GM12872 (cell line): ENCODE measurements around the gene RPUSD1.

Experiments
- TF ChIP-seq, protein P1 (sequence below): IDR thresholded peaks from 3 replicates; pipeline ENCODE4 v1.5.1; 2011; ENCODE audit warnings: low read depth, mild to moderate bottlenecking, low read length, moderate library complexity; ENCODE audit not compliant: insufficient read depth

RPUSD1 gene

DNA sequence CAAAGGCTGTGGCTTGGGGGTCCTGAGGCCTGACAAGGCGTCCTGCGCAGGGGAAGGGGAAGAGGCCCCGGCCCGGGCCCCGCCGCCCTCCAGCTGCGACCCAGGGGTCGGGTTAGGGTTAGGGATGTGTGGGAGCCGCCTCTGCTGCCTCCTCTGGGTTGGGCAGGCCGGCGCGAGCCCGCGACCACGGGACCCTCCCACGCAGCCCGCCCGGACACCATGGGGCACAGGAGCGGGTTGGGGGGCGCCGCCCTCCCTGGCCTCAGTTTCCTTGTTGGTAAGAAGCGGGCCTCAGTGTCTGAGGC lies 47.8 kb downstream of the RPUSD1 start:
- TF ChIP-seq, protein P1, sequence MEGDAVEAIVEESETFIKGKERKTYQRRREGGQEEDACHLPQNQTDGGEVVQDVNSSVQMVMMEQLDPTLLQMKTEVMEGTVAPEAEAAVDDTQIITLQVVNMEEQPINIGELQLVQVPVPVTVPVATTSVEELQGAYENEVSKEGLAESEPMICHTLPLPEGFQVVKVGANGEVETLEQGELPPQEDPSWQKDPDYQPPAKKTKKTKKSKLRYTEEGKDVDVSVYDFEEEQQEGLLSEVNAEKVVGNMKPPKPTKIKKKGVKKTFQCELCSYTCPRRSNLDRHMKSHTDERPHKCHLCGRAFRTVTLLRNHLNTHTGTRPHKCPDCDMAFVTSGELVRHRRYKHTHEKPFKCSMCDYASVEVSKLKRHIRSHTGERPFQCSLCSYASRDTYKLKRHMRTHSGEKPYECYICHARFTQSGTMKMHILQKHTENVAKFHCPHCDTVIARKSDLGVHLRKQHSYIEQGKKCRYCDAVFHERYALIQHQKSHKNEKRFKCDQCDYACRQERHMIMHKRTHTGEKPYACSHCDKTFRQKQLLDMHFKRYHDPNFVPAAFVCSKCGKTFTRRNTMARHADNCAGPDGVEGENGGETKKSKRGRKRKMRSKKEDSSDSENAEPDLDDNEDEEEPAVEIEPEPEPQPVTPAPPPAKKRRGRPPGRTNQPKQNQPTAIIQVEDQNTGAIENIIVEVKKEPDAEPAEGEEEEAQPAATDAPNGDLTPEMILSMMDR: no peak

DNA sequence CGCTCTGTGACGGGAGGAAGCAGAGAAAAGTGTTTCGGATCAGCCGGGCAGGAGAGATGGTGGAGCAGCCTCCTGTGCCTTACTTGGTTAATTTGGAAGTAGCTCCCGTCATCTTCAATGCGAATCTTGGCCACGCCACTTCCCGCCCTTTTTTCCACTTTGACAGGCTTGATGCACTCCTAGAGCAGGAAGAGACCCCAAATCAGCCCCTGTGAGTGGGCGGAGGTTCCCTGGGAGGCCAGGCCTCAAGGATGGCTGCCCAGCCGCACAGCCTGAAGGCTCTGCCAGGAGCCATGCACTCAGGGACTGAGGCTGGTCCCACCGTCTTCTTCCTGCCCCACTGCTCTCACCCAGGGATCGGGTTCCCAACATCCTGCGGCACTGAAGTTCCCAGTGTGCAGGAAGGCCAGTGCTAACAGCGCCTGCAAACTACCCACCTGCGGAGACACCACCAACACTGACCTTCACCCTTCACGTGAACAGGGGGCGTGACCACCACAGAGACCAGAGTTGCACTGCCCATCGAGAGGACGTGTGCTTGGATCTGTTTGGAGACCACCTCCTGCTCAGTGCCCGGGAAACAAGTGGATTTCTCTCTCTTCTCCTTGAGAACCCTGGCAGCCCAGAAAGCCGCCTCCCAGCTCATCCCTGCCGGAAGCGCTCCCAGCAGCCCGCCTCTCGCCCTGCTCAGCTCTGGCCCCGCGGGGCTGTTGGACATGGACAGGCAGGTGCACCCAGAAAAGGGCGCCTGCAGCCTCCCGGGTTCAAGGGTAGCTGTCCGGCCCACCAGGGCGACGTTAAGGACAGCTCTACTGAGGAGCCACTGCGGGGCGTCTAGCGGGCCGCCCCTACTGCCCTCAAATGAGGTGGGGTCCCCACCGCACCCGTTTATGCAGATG lies 48.4 kb downstream of the RPUSD1 start:
- TF ChIP-seq, protein P1: no peak

DNA sequence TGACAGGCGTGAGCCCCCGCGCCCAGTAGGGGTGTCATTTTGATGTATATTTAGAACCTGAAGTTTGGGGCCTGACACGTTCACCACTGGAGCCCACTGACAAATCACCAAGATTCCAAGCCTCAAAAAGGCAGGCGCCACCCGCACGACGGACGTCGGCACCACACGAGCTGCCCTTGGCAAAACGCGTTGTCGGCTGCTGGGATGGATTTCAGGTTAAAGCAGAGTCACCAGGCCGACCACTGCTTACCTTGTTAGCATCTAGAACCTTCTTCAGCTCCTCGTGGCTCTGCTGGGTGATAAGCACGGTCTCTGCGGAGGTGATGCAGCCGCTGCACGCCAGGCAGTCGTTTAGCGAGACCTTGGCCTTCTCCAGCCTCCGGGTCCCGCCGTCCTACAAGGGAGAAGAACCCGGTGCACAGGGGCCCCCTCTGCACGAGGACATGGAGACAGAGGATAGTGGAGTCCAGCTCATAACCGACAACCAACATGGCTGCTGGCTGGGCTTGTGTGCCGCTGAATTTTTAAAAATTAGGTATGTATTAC lies 51.2 kb downstream of the RPUSD1 start:
- TF ChIP-seq, protein P1: no peak

DNA sequence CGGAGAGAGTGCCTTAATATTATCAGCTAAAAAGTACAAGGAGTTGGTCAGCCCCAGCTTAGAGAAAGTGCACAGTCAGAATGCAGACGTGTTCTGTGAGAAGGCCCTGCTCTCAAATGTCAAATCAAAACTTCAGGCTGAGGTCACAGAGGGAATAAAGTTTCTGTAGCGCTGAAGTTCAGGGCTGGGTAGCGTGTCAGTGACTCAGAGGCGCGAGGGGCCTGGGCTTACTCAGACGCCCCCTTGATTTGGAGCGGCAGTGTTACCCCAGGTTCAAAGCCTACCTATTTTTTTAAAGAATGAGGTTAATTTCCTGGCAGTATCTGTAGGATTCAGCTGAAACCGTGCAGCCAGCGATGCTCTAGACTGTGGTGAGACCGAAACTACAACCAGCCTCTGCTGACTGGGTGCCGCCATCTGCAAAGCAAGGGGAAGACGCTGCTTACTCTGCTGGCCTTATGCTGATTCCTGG lies 52.2 kb downstream of the RPUSD1 start:
- TF ChIP-seq, protein P1: no peak

DNA sequence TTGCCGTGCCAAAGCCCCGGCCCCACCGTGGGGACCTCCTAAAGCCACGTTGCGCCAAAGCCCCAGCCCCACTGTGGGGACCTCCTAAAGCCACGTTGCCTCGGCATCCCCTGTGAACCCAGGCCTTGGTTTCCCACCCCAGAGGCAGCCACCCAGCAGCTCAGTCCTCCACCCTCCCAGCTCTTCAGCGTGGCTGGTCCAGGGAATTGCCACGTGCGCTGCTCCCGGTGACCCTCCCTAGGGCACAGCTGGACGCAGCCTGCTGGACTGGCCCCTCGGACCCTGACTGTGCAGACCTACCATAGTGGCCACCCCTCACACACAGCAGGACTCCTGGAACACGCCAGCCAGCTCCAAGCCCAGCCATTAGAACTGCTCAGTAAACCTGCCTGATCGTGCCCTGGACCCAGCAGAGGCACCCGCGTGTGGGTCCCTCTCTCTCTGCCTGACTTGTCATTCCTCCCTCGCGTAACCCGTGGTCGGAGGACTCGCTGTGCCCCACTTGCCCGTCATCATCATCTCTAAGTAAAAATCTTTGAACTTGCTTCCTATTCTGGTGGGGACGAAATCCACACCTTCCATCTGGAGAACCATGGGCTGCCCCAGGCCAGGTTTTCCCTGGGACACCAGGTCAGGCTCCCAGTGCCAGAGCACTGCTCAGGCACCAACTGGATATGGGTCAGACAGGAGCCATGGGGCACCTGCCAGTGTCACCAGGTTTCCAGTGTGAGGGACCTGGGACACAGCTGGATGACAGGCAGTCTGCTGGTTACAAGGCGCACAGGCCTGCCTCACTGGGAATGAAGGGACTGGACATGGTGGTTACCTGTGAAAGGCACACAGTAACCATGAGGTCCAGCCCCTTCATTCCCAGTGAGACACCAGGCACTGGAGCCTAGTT lies 53.0 kb downstream of the RPUSD1 start:
- TF ChIP-seq, protein P1: no peak
